HG03064 (cell line): Measurements from ENCODE around the gene WDR45B.
"Not testable (repeated sequence)": the region's sequence is repeated elsewhere in the genome, so short reads cannot be mapped to it uniquely, and the experiment has no call there.

ENCODE experiments used
- ATAC-seq: cut with Tn5 transposase; IDR thresholded peaks from one replicate; pipeline ENCODE4 v1.9.1; 2021; ENCODE audit warnings: low read depth; ENCODE audit not compliant: unreplicated experiment

WDR45B gene

GRCh38 chr17:82658796-82659452 is 10.7 kb upstream of the WDR45B start:
- ATAC-seq, result no peak

GRCh38 chr17:82658331-82658730 is 10.1 kb upstream of the WDR45B start:
- ATAC-seq, result no peak

GRCh38 chr17:82657926-82658325 is 9.7 kb upstream of the WDR45B start:
- ATAC-seq, result no peak

GRCh38 chr17:82656266-82656665 is 8.0 kb upstream of the WDR45B start:
- ATAC-seq, result no peak

- ATAC-seq, result no peak
Observed at GRCh38 chr17:82655523-82655922, 7.3 kb upstream of the WDR45B start.

- ATAC-seq, result no peak
Observed at GRCh38 chr17:82655038-82655479, 6.8 kb upstream of the WDR45B start.

DNA sequence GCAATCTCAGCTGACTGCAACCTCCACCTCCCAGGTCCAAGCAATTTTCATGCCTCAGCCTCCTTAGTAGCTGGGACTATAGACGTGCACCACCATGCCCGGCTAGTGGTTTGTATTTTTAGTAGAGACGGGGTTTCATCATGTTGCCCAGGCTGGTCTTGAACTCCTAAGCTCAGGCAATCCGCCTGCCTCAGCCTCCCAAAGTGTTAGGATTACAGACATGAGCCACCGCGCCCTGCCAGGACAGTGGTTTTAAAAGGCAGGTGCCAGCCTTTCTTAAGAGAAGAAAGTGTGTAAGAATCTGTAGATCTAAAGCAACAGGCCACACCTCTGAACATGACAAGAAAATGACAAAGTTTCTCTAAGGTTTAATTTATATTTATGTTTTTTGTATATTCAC is 6.4 kb upstream of the WDR45B start:
- not testable (repeated sequence) for ATAC-seq

DNA sequence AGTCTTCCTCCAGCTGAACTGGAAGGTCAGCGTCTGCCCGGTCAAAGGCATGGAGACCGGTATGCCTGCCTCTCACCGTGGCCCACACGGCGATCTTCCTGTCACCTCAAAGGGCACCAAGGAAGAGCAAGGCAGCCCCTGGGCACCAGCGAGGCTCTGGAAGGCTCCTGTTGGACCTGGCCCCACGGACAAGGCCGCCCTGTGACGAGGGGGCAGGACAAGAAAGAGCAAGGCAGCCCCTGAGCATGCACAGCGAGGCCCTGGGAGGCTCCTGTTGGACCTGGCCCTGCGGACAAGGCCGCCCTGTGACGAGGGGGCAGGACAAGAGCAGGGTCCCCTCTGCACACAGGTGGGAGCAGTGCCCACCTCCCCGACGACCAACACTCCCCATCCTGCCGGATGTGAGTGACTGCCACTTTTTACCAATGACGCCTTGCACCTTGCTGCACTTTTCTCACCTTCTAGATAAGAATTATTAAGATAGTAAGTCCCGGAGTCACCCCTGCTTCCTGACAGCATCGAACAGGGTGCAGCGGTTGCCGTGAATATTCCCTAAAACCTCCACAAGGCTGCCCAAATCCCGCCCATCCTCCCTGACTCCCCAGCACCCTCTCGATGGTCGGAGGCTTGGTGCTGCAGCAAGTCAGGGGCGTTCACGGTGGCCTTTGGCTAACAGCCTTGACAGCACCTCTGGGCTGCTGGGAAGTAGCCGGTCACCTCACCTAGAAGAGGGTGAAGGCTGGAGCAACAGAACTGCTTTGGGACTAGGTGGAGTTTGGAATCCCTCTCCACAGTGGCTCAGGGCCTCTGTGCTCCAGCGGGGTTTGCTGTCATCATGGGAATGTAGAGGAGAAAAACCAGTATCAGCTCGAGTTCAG is 5.6 kb upstream of the WDR45B start:
- no peak for ATAC-seq

GRCh38 chr17:82650723-82651122 is 2.5 kb upstream of the WDR45B start:
- ATAC-seq, result no peak

GRCh38 chr17:82649501-82650261 is 1.4 kb upstream of the WDR45B start:
- ATAC-seq, result no peak

- ATAC-seq, result no peak
Observed at GRCh38 chr17:82648742-82649331, 593 bp upstream of the WDR45B start.

GRCh38 chr17:82647593-82648164 is 565 bp downstream of the WDR45B start:
- peak; percentile 37 for ATAC-seq

GRCh38 chr17:82645516-82645915 is 2.7 kb downstream of the WDR45B start:
- no peak for ATAC-seq

DNA sequence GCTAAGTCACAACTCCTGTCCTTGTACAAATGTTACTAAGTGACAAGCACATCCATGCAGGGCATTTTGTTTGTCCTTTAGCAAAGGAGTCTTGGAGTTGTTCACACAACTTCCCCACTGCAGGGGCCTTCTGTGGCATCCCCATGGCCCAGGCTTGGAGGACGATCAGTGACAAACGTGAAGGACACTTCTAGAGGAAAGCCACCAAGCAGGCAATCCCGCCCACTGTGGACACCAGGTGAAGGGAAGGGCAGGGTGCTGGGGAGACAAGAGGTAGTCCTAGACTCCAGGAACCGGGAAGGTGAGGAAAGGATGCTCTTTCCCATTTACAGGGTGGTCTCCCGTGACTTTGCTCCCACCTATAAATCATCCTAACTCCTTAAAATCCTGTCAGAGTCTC is 4.1 kb downstream of the WDR45B start:
- ATAC-seq, result no peak

GRCh38 chr17:82642022-82642421 is 6.2 kb downstream of the WDR45B start:
- ATAC-seq, result no peak

DNA sequence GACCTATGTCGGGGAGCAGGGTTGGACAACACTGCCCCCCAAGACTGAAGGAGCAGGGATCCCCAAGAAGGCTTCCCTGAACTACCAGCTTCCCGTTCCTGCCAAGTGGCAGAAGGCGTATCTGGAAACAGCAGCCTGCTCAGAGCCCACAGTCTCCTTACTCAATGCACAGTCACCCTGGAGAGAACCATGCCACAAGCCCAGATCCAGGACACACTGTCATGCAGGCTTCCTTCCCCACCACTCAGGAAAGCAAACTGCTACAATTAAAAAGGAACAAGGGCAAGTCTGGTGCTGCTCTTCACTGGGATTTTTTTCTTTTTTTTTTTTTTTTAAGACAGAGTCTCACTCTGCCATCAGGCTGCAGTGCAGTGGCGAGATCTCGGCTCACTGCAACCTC is 8.2 kb downstream of the WDR45B start:
- ATAC-seq, result no peak

DNA sequence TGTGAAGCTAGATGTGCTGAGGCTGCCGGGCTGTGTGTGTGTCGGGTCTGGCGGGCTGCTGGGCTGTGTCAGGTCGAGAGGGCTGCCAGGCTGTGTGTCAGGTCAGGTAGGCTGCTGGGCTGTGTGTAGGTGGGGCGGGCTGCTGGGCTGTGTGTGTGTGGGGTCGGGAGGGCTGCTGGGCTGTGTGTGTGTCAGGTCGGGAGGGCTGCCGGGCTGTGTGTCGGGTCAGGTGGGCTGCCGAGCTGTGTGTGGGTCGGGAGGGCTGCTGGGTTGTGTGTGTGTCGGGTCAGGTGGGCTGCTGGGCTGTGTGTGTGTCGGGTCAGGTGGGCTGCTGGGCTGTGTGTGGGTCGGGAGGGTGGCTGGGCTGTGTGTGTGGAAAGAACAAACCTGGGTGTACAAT is 8.6 kb downstream of the WDR45B start:
- ATAC-seq, result no peak

GRCh38 chr17:82638183-82638773 is 10.0 kb downstream of the WDR45B start:
- no peak for ATAC-seq

- no peak for ATAC-seq
Observed at GRCh38 chr17:82636626-82637598, 11.3 kb downstream of the WDR45B start.
